Naive thymus-derived CD4-positive, alpha-beta T cell (primary cell): ENCODE data around the gene EPB41. TPM values are rescaled to one million over a fixed set of nuclear protein-coding genes. Genes with fewer than 3 reads are reported as not detected.

Source experiments
- ATAC-seq: fragments of 150-1000 bp; cut with Tn5 transposase; 2 replicates; pipeline ENCODE4 v1.10.0; 2021; ENCODE audit warnings: mild to moderate bottlenecking, moderate library complexity
- CTCF ChIA-PET: fragments of 350-600 bp; sonication (Branson Sonifier 250); formaldehyde crosslinking; loops from one replicate; lab custom pipeline; 2021; ENCODE audit warnings: antibody characterized with exemption; lab: Charles Lee
- POLR2A ChIA-PET: fragments of 350-600 bp; sonication (Branson Sonifier 250); formaldehyde crosslinking; loops from one replicate; lab custom pipeline; 2021; ENCODE audit warnings: antibody characterized with exemption, inconsistent platforms; lab: Charles Lee
- DNase-seq, 9 donors: peaks; one replicate each; pipeline versions ENCODE4 v3.0.0 to v3.0.0-alpha.2; 2020 to 2022; ENCODE audit warnings: mixed read lengths in 1 of 9
- H3K27ac ChIP-seq: one replicate; pipeline ENCODE4 v1.7.0; 2013; ENCODE audit warnings: mild to moderate bottlenecking, low read depth, low read length, moderate library complexity
- H3K27me3 ChIP-seq, 2 donors: one replicate each; pipeline ENCODE4 v1.7.0; 2013; ENCODE audit warnings: low read length in 2 of 2, mild to moderate bottlenecking in 2 of 2, moderate library complexity in 2 of 2; ENCODE audit not compliant: control insufficient read depth in 2 of 2, insufficient read depth in 2 of 2
- H3K36me3 ChIP-seq, 3 experiments: 1 replicate in 2 of 3; 2 replicates in 1 of 3; pipeline ENCODE4 v1.7.0; 2013; ENCODE audit warnings: low read length in 3 of 3, mild to moderate bottlenecking in 3 of 3, moderate library complexity in 1 of 3; ENCODE audit not compliant: insufficient read depth in 3 of 3, control insufficient read depth in 2 of 3
- H3K4me1 ChIP-seq, 2 donors: one replicate each; pipeline ENCODE4 v1.7.0; 2013; ENCODE audit warnings: low read length in 2 of 2, mild to moderate bottlenecking in 2 of 2, moderate library complexity in 1 of 2; ENCODE audit not compliant: control insufficient read depth in 2 of 2, insufficient read depth in 2 of 2
- H3K4me3 ChIP-seq: 2 replicates; pipeline ENCODE4 v1.7.0; 2013; ENCODE audit warnings: mild to moderate bottlenecking, low read length
- H3K9me3 ChIP-seq, 3 experiments: 1 replicate in 2 of 3; 2 replicates in 1 of 3; pipeline ENCODE4 v1.7.0; 2013; ENCODE audit warnings: low read length in 3 of 3; ENCODE audit not compliant: control insufficient read depth in 2 of 3
- H3K27ac Mint-ChIP-seq, 9 donors: one replicate each; pipeline ENCODE4 v1.8.0; 2020 to 2022; ENCODE audit warnings: mixed read lengths in 9 of 9, mild to moderate bottlenecking in 8 of 9, moderate library complexity in 5 of 9, inconsistent platforms in 2 of 9
- H3K27me3 Mint-ChIP-seq, 5 donors: one replicate each; pipeline ENCODE4 v1.8.0; 2021 to 2022; ENCODE audit warnings: mixed read lengths in 5 of 5, mild to moderate bottlenecking in 1 of 5
- H3K36me3 Mint-ChIP-seq, 5 donors: one replicate each; pipeline ENCODE4 v1.8.0; 2020 to 2022; ENCODE audit warnings: mixed read lengths in 5 of 5, mild to moderate bottlenecking in 3 of 5, inconsistent platforms in 1 of 5
- H3K4me1 Mint-ChIP-seq, 7 donors: one replicate each; pipeline ENCODE4 v1.8.0; 2020 to 2022; ENCODE audit warnings: mixed read lengths in 7 of 7, mild to moderate bottlenecking in 3 of 7, inconsistent platforms in 1 of 7
- H3K4me3 Mint-ChIP-seq, 10 donors: one replicate each; pipeline ENCODE4 v1.8.0; 2020 to 2022; ENCODE audit warnings: mild to moderate bottlenecking in 10 of 10, mixed read lengths in 10 of 10, moderate library complexity in 6 of 10, inconsistent platforms in 2 of 10
- H3K9me3 Mint-ChIP-seq, 11 donors: one replicate each; pipeline ENCODE4 v1.8.0; 2020 to 2022; ENCODE audit warnings: mixed read lengths in 11 of 11, mild to moderate bottlenecking in 4 of 11, inconsistent platforms in 1 of 11, moderate library complexity in 1 of 11
- intact Hi-C, 2 donors: fragments of 100-400 bp; cut with micrococcal nuclease; formaldehyde crosslinking; loops; one replicate each; pipeline ENCODE4 v1.15.1; 2023
- polyA plus RNA-seq, 2 donors: library from polyadenylated mRNA; unstranded; fragments of 300-500 nt; fragmentation: Illumina TruSeq; gene quantifications; one replicate each; pipeline ENCODE4 v1.2.3, GENCODE V29; 2021
- total RNA-seq, 6 experiments: library from RNA in 5 of 6; stranded (reverse) in 5 of 6; gene quantifications; 1 replicate in 5 of 6; 2 replicates in 1 of 6; pipeline ENCODE4 v1.2.3 and lab custom pipeline; 2021 to 2026

The EPB41 gene
- total and polyA plus RNA-seq, 7 experiments from 2014 or later = 115 to 325 (median 162) TPM

DNA sequence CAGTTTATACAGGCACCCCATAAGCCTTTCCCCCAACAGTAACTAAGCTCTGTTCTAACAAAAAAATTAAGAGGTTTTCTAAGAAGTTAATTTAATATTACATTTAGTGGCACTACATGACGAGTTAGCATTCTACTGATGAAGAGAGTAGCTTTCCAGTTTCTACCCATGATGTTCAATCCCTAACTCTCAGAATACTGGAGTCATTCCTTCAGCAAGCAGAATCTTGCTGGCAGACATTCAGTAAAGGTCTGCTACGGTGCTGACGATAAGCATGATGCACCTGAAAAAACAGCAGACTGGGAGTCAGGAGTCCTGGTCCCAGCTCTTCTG is 242.9 kb downstream of the EPB41 start:
- H3K27ac ChIP-seq = no peak overlapping the region
- no peaks in the 10 kb centered on the region for H3K27me3 ChIP-seq
- Mint-ChIP-seq H3K4me1 (peaks cover under 1 to 16% (median 4%) of the 10 kb centered on the region in 7 donors), H3K4me3 (no peak overlapping the region), H3K27me3 (no peaks in the 10 kb centered on the region), H3K27ac (no peak overlapping the region), H3K9me3 (no peaks in the 10 kb centered on the region), H3K36me3 (peaks cover 3 to 37% (median 23%) of the 10 kb centered on the region in 5 donors)
- peaks cover 5% of the 10 kb centered on the region in 2 donors for H3K4me1 ChIP-seq
- DNase-seq = no peak
- peaks cover 17 to 83% (median 29%) of the 10 kb centered on the region in 3 experiments for H3K36me3 ChIP-seq
- no peak overlapping the region for H3K4me3 ChIP-seq
- no peak for ATAC-seq
- intact Hi-C loops = no loop called here
- H3K9me3 ChIP-seq = no peaks in the 10 kb centered on the region
- ChIA-PET POLR2A (interaction anchor here (0.8 kb wide), 1 partner anchor 25 kb away, joined by 3 read pairs; the partner anchor contains the start of gene SRSF4), CTCF (no interaction called here)

DNA sequence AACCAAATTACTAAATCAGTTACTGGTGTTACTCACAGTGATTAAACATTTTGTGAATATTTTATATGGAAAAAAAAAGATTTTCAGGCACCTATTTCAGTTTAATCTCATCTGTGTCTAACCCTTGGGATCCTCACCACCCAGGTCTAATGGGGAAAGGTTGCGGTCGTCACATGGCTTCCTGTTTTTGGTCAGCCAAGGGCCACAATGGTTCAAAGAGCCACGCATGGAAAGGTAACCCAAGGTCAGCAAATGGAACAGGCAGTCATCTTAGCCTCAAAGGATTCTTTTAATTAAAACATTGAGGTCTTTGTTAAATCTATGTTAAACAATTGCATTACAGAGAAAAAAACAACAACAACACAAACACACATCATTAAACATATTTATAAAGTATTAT is 245.4 kb downstream of the EPB41 start:
- Mint-ChIP-seq H3K9me3 (no peaks in the 10 kb centered on the region), H3K27ac (no peak overlapping the region), H3K4me1 (peaks cover 10 to 32% (median 26%) of the 10 kb centered on the region in 7 donors), H3K27me3 (no peaks in the 10 kb centered on the region), H3K4me3 (no peak overlapping the region), H3K36me3 (peaks cover under 1 to 32% (median 20%) of the 10 kb centered on the region in 5 donors)
- Histone ChIP-seq H3K36me3 (peaks cover 8 to 63% (median 15%) of the 10 kb centered on the region in 3 experiments), H3K4me3 (no peak overlapping the region), H3K4me1 (peaks cover 10 to 17% of the 10 kb centered on the region in 2 donors), H3K9me3 (no peaks in the 10 kb centered on the region), H3K27me3 (no peaks in the 10 kb centered on the region), H3K27ac (no peak overlapping the region)
- ChIA-PET POLR2A (interaction anchor here (0.7 kb wide), 2 partner anchors 889 to 1294 kb away, joined by 4 read pairs; no protein-coding TSS in a partner anchor), CTCF (no interaction called here)
- intact Hi-C loops = no loop called here
- ATAC-seq = no peak
- DNase-seq = no peak

DNA sequence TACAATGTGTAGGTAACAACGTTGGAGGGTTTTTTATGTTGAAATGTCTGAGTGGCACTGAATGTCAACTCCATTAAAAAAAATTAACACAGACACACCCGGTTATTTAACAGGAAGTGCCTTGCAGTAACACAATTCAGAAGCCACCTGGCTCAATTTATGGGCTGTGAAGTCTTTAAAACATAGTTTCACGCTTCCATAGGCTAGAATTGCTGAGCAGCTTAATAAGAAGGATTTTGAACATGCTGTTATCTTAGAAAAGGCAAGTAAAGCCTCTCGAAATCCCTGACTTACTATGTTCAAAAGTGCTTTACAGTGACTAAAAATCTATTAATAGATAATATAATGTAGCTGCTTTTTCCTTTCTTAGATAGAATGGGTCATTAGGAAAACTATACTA is 247.7 kb downstream of the EPB41 start:
- H3K27me3 Mint-ChIP-seq = no peaks in the 10 kb centered on the region
- DNase-seq (no peak), ATAC-seq (no peak)
- Histone ChIP-seq H3K27ac (peak overlapping the region; percentile 24), H3K4me3 (no peak overlapping the region), H3K9me3 (no peaks in the 10 kb centered on the region), H3K27me3 (no peaks in the 10 kb centered on the region), H3K36me3 (peaks cover under 1 to 62% (median 17%) of the 10 kb centered on the region in 3 experiments), H3K4me1 (peaks cover 15 to 26% of the 10 kb centered on the region in 2 donors)
- H3K4me3 Mint-ChIP-seq = no peak overlapping the region
- intact Hi-C loops = no loop called here
- peaks cover 0 to 37% (median 15%) of the 10 kb centered on the region in 5 donors for H3K36me3 Mint-ChIP-seq
- H3K9me3 Mint-ChIP-seq = no peaks in the 10 kb centered on the region
- ChIA-PET CTCF (no interaction called here), POLR2A (interaction anchor here (0.8 to 3.1 kb wide), 2 partner anchors 19 to 173 kb away, joined by 3 to 12 read pairs; partner anchors contain the start of gene SRSF4)
- peak overlapping the region in 1 of 9 donors; percentile 71 for H3K27ac Mint-ChIP-seq
- H3K4me1 Mint-ChIP-seq = peaks cover 16 to 55% (median 46%) of the 10 kb centered on the region in 7 donors

DNA sequence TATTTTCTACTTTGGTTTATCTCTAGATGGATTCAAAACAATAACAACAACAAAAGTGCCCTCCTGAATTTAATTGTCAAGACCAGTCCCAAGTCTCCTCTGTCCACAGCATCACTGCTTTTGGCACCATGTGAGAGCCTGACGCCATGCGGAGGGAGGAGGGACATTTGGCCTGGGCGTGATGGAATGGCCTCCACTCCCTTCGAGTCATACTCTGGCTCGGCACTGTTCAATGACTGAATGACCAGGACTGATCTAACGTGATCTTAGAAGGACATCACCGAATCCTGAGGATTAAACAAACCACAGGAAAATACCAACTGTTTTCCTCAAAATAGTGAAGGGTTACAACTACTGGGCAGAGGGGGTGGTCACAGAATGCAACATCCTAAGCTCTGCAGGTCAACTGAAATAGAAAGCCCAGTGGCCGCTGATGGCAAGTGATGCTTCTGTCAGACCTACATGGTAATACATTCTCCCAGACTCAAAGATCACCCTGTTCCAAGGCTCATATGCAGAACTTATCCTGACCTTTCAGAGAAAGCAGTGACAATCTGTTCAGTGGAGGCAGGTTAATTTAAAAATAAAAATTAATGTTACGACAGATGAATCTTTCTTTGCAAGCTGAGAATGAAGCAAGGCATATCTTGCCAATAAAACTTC is 248.2 kb downstream of the EPB41 start:
- Mint-ChIP-seq H3K27me3 (no peaks in the 10 kb centered on the region), H3K4me1 (peaks cover 19 to 59% (median 52%) of the 10 kb centered on the region in 7 donors), H3K36me3 (peaks cover 0 to 35% (median 15%) of the 10 kb centered on the region in 5 donors), H3K4me3 (no peak overlapping the region), H3K27ac (no peak overlapping the region), H3K9me3 (no peaks in the 10 kb centered on the region)
- H3K4me1 ChIP-seq = peaks cover 17 to 26% of the 10 kb centered on the region in 2 donors
- DNase-seq (no peak), ATAC-seq (no peak)
- no peaks in the 10 kb centered on the region for H3K27me3 ChIP-seq
- H3K27ac ChIP-seq = peak overlapping the region; percentile 24
- intact Hi-C loops = no loop called here
- H3K36me3 ChIP-seq = peaks cover 0 to 62% (median 13%) of the 10 kb centered on the region in 3 experiments
- POLR2A ChIA-PET = interaction anchor here (0.8 to 3.1 kb wide), 2 partner anchors 18 to 173 kb away, joined by 3 to 12 read pairs; partner anchors contain the start of gene SRSF4
- no peaks in the 10 kb centered on the region for H3K9me3 ChIP-seq
- CTCF ChIA-PET = interaction anchor here (0.8 kb wide), 1 partner anchor 37 kb away, joined by 3 read pairs; no protein-coding TSS in a partner anchor
- H3K4me3 ChIP-seq = no peak overlapping the region

DNA sequence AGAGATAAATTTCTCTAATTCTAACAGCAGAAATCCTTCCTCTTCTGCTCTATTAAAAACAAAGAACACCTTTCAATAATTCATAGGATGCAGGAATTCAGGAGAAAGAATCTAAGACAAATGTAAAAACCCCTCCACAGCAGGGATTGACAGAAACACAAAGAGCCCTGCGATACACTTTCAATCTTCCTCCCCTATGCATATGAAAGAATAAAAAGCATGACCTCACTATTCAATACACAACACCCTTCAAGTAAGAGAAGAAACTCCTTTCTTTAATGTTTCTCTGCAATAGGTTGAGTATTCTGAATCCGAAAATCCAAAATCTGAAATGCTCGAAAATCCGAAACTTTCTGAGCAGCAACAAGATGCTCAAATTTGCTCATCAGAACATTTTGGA is 250.2 kb downstream of the EPB41 start:
- peaks cover 26 to 74% (median 66%) of the 10 kb centered on the region in 7 donors for H3K4me1 Mint-ChIP-seq
- H3K36me3 ChIP-seq = peaks cover 0 to 48% (median 5%) of the 10 kb centered on the region in 3 experiments
- H3K27ac Mint-ChIP-seq = peak overlapping the region in 6 of 9 donors; percentile 11 to 52 (median 26)

DNA sequence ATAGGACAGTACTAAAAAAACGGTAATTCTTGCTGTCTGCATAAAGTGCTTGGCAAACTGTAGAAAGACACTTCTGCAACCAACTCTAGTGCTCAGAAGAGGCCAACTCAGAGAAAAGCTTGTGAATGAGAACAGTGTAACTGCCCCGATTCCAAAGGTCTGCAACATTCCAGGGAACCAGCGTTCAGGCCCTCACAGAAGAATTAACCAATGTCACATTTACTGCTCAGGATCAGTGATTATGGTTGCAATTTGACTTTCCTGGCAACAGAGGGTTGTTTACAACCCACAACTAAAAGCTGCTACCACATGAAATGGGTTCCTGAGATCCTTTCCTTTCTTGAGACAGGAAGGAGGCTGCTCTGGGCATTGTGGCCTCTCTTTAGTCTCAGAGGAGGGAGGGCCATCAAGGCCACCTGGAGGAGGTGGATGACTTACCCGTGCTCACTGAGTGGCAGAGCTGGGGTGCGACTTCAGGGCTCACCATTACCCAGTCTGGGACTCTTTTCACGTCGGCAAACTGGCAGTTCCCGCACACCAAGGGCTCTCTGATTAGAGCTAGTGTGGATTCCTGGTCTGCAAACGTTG is 252.0 kb downstream of the EPB41 start:
- no peaks in the 10 kb centered on the region for H3K9me3 Mint-ChIP-seq
- Histone ChIP-seq H3K4me1 (peaks cover 32 to 39% of the 10 kb centered on the region in 2 donors), H3K9me3 (no peaks in the 10 kb centered on the region), H3K4me3 (no peak overlapping the region), H3K27me3 (no peaks in the 10 kb centered on the region), H3K27ac (no peak overlapping the region), H3K36me3 (peaks cover 4 to 40% (median 5%) of the 10 kb centered on the region in 3 experiments)
- intact Hi-C loops = loop anchor here in 1 of 2 donors (2.0 kb wide), 1 partner anchor 14 kb away; the partner anchor contains the start of gene SRSF4
- peak overlapping the region in 3 of 10 donors; percentile 16 to 50 (median 40) for H3K4me3 Mint-ChIP-seq
- ChIA-PET CTCF (no interaction called here), POLR2A (interaction anchor here (2.3 kb wide), 1 partner anchor 16 kb away, joined by 14 read pairs; the partner anchor contains the start of gene SRSF4)
- H3K27me3 Mint-ChIP-seq = no peaks in the 10 kb centered on the region
- H3K4me1 Mint-ChIP-seq = peaks cover 41 to 88% (median 81%) of the 10 kb centered on the region in 7 donors
- DNase-seq (no peak), ATAC-seq (no peak)
- peaks cover 0 to 39% (median 18%) of the 10 kb centered on the region in 5 donors for H3K36me3 Mint-ChIP-seq
- peak overlapping the region in 7 of 9 donors; percentile 35 to 89 (median 57) for H3K27ac Mint-ChIP-seq

More for the DNA sequence above, 250.2 kb downstream of the EPB41 start:
- Histone ChIP-seq H3K4me3 (no peak overlapping the region), H3K27me3 (no peaks in the 10 kb centered on the region), H3K27ac (no peak overlapping the region), H3K4me1 (peaks cover 17 to 26% of the 10 kb centered on the region in 2 donors), H3K9me3 (no peaks in the 10 kb centered on the region)
- no peaks in the 10 kb centered on the region for H3K9me3 Mint-ChIP-seq
- ATAC-seq (no peak), DNase-seq (no peak)
- peaks cover 0 to 30% (median 17%) of the 10 kb centered on the region in 5 donors for H3K36me3 Mint-ChIP-seq
- intact Hi-C loops = no loop called here
- peak overlapping the region in 1 of 10 donors; percentile 10 for H3K4me3 Mint-ChIP-seq
- POLR2A ChIA-PET = interaction anchor here (3.1 kb wide), 1 partner anchor 16 kb away, joined by 12 read pairs; the partner anchor contains the start of gene SRSF4
- CTCF ChIA-PET = interaction anchor here (0.6 kb wide), 1 partner anchor 205 kb away, joined by 3 read pairs; no protein-coding TSS in a partner anchor
- H3K27me3 Mint-ChIP-seq = no peaks in the 10 kb centered on the region
